H9 (cell line): ENCODE data around the gene HOXA4. TPM values are rescaled to one million over a fixed set of nuclear protein-coding genes. Genes with fewer than 3 reads are reported as not detected.
A peak's percentile ranks its signal among the peaks of the same experiment; 100 is the strongest.

Experiments
- DNase-seq: peaks from one replicate; pipeline ENCODE4 v3.0.0-alpha.2; 2017
- H2AFZ ChIP-seq: one replicate; pipeline ENCODE4 v1.6.1; 2013; ENCODE audit warnings: mild to moderate bottlenecking, low read length, control low read depth, moderate library complexity
- H2AK5ac ChIP-seq: 2 replicates; pipeline ENCODE4 v1.6.1; 2013; ENCODE audit warnings: low read length, control low read depth, mixed read lengths; ENCODE audit not compliant: insufficient read length
- H2BK120ac ChIP-seq: one replicate; pipeline ENCODE4 v1.6.1; 2013; ENCODE audit warnings: low read depth, mild to moderate bottlenecking, low read length, control low read depth, inconsistent platforms; ENCODE audit not compliant: poor library complexity, severe bottlenecking
- H2BK12ac ChIP-seq: 2 replicates; pipeline ENCODE4 v1.6.1; 2013; ENCODE audit warnings: low read length, control low read depth, mixed read lengths, low read depth; ENCODE audit not compliant: insufficient read length
- H2BK15ac ChIP-seq: 2 replicates; pipeline ENCODE4 v1.6.1; 2013; ENCODE audit warnings: low read depth, low read length, control low read depth
- H2BK20ac ChIP-seq: one replicate; pipeline ENCODE4 v1.6.1; 2013; ENCODE audit warnings: low read depth, mild to moderate bottlenecking, low read length, control low read depth, inconsistent platforms; ENCODE audit not compliant: poor library complexity, severe bottlenecking
- H2BK5ac ChIP-seq: 2 replicates; pipeline ENCODE4 v1.6.1; 2013; ENCODE audit warnings: low read length, control low read depth, mixed read lengths; ENCODE audit not compliant: insufficient read length
- H3K14ac ChIP-seq: 2 replicates; pipeline ENCODE4 v1.6.1; 2013; ENCODE audit warnings: low read length, control low read depth; ENCODE audit not compliant: insufficient read depth
- H3K18ac ChIP-seq: 2 replicates; pipeline ENCODE4 v1.6.1; 2013; ENCODE audit warnings: low read depth, mild to moderate bottlenecking, mixed read lengths, low read length, control low read depth; ENCODE audit not compliant: insufficient read length
- H3K23ac ChIP-seq: 2 replicates; pipeline ENCODE4 v1.6.1; 2013; ENCODE audit warnings: low read length, control low read depth, mixed read lengths, low read depth; ENCODE audit not compliant: insufficient read length
- H3K23me2 ChIP-seq: 2 replicates; pipeline ENCODE4 v1.6.1; 2013; ENCODE audit warnings: low read depth, mild to moderate bottlenecking, mixed read lengths, low read length, control low read depth; ENCODE audit not compliant: insufficient read length, poor library complexity, severe bottlenecking
- H3K27ac ChIP-seq: 2 replicates; pipeline ENCODE4 v1.5.1; 2013; ENCODE audit warnings: low read length, control low read depth, mixed read lengths, low read depth; ENCODE audit not compliant: insufficient read length
- H3K27me3 ChIP-seq: 2 replicates; pipeline ENCODE4 v1.6.1; 2013; ENCODE audit warnings: low read length, control low read depth, inconsistent platforms; ENCODE audit not compliant: insufficient read depth
- H3K4ac ChIP-seq: 2 replicates; pipeline ENCODE4 v1.6.1; 2013; ENCODE audit warnings: low read depth, mild to moderate bottlenecking, control low read depth, inconsistent platforms, low read length, moderate library complexity
- H3K4me1 ChIP-seq: 2 replicates; pipeline ENCODE4 v1.6.1; 2013; ENCODE audit warnings: low read length, control low read depth, inconsistent platforms; ENCODE audit not compliant: insufficient read depth
- H3K4me2 ChIP-seq: 2 replicates; pipeline ENCODE4 v1.6.1; 2013; ENCODE audit warnings: low read length, control low read depth, mixed read lengths; ENCODE audit not compliant: insufficient read length, insufficient read depth
- H3K56ac ChIP-seq: 2 replicates; pipeline ENCODE4 v1.6.1; 2013; ENCODE audit warnings: low read depth, mild to moderate bottlenecking, mixed read lengths, low read length, control low read depth; ENCODE audit not compliant: insufficient read length
- H3K79me1 ChIP-seq: 2 replicates; pipeline ENCODE4 v1.6.1; 2013; ENCODE audit warnings: low read depth, mild to moderate bottlenecking, moderate library complexity, low read length, control low read depth, inconsistent platforms; ENCODE audit not compliant: insufficient read depth, poor library complexity, severe bottlenecking
- H3K79me2 ChIP-seq: 2 replicates; pipeline ENCODE4 v1.6.1; 2013; ENCODE audit warnings: low read length, control low read depth, inconsistent platforms; ENCODE audit not compliant: insufficient read depth
- H3K9ac ChIP-seq: 2 replicates; pipeline ENCODE4 v1.6.1; 2013; ENCODE audit warnings: low read length, control low read depth, mixed read lengths; ENCODE audit not compliant: insufficient read length; ENCODE audit errors: extremely low read depth
- H3K9me3 ChIP-seq: one replicate; pipeline ENCODE4 v1.6.1; 2013; ENCODE audit warnings: low read depth, low read length, inconsistent platforms; ENCODE audit not compliant: control insufficient read depth
- H3T11ph ChIP-seq: one replicate; pipeline ENCODE4 v1.6.1; 2013; ENCODE audit warnings: mild to moderate bottlenecking, low read length, control low read depth, inconsistent platforms
- H4K20me1 ChIP-seq: one replicate; pipeline ENCODE4 v1.6.1; 2013; ENCODE audit not compliant: control insufficient read depth, insufficient read length, insufficient read depth
- H4K5ac ChIP-seq: 2 replicates; pipeline ENCODE4 v1.6.1; 2013; ENCODE audit warnings: low read depth, mild to moderate bottlenecking, mixed read lengths, low read length, control low read depth; ENCODE audit not compliant: insufficient read length
- H4K8ac ChIP-seq: replicated peaks from 2 replicates; pipeline ENCODE4 v1.6.1; 2013; ENCODE audit warnings: low read length, control low read depth, mixed read lengths, low read depth; ENCODE audit not compliant: insufficient read length
- H4K91ac ChIP-seq: 2 replicates; pipeline ENCODE4 v1.6.1; 2013; ENCODE audit warnings: low read depth, mild to moderate bottlenecking, moderate library complexity, mixed read lengths, low read length, control low read depth; ENCODE audit not compliant: insufficient read length
- H3K27ac Mint-ChIP-seq, 3 experiments: 2 replicates in 2 of 3; 3 replicates in 1 of 3; pipeline ENCODE4 v1.8.0; 2020 to 2021; ENCODE audit warnings: mixed read lengths in 3 of 3, mild to moderate bottlenecking in 1 of 3, moderate library complexity in 1 of 3
- H3K27me3 Mint-ChIP-seq: 2 replicates; pipeline ENCODE4 v1.8.0; 2021; ENCODE audit warnings: low read depth, mild to moderate bottlenecking, moderate library complexity, mixed read lengths
- H3K36me3 Mint-ChIP-seq, 3 experiments: 2 replicates in 2 of 3; 3 replicates in 1 of 3; pipeline ENCODE4 v1.8.0; 2020 to 2021; ENCODE audit warnings: low read depth in 3 of 3, mixed read lengths in 3 of 3; ENCODE audit not compliant: insufficient read depth in 1 of 3
- H3K4me1 Mint-ChIP-seq, 2 experiments: 2 replicates each; pipeline ENCODE4 v1.8.0; 2020; ENCODE audit warnings: mixed read lengths in 2 of 2
- H3K4me3 Mint-ChIP-seq, 2 experiments: 2 replicates in 1 of 2; 3 replicates in 1 of 2; pipeline ENCODE4 v1.8.0; 2020 to 2021; ENCODE audit warnings: mild to moderate bottlenecking in 2 of 2, mixed read lengths in 2 of 2, moderate library complexity in 1 of 2
- H3K9me3 Mint-ChIP-seq, 2 experiments: 2 replicates in 1 of 2; 3 replicates in 1 of 2; pipeline ENCODE4 v1.8.0; 2020; ENCODE audit warnings: mild to moderate bottlenecking in 2 of 2, mixed read lengths in 2 of 2, moderate library complexity in 1 of 2
- WGBS: extraction: QIAGEN DNeasy Blood & Tissue Kit; methylation state at CpG from one replicate; pipeline ENCODE4 v1.1.7; 2013; ENCODE audit warnings: missing lambda C conversion rate, low lambda C conversion rate, mixed read lengths; ENCODE audit not compliant: insufficient read length; ENCODE audit errors: extremely low coverage; 5-methylcytosine and 5-hydroxymethylcytosine counted together
- total RNA-seq: library from RNA; stranded (reverse); gene quantifications from 2 replicates; pipeline ENCODE4 v1.2.1, GENCODE V29; 2021
- TF ChIP-seq, protein P1 (sequence below): fragments of 200-600 bp; sonication (generic); conservative IDR thresholded peaks from 3 replicates; pipeline ENCODE4 v1.8.0; 2021; ENCODE audit warnings: antibody characterized with exemption, mild to moderate bottlenecking

HOXA4 gene
- total RNA-seq, 1 experiment from 2014 or later, result not detected

DNA sequence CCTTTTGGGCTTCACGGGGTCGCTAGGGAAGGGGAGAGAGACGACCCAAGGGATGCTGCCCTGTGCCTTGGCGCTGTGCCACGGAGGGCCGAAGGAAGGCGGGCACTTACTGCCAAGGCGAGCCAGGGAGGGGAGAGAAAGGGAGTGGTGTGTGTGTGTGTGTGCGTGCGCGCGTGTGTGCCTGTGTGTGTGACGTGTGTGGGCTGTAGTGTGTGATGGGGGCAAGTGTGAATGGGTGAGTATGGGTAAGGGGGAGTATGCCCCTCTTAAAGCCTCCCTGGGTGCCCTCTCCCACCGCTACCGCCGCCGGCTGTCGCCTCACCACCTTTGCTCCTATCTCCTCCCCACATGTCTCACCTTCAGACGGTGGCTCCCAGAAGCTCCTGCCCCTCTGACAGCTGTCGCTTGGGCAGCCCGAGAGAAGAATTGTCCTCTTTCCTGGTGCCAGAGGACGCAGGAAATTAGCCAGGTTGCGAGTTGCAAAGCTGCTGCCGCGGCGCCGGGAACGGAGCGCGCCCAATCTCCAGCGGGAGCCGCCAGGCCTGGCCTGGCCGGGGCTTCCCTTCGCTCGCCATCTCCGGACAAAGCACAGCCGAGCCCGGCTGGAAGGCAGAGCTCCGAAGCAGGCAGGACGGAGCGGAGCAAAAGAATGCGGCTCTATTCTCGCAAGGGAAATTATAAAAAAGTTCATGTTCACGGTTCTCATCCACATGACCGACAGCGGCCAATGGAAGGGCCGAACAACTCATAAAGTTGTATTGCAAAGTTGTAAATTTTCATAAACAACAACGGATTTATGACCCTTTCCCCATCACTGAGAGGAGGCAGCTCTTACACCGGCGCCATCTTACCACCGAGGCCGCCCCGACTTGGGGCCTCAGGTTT lies 21.6 kb upstream of the HOXA4 start, which contains the start of gene HOXA3:
Gene HOXA3 (minus strand): TSS at position 653 of the 885 bp plus-strand sequence. CDS start 41,943 bp downstream, outside the sequence.
- no peak within 1 kb of the TSS for H4K91ac ChIP-seq
- peaks cover 17 to 23% of the 10 kb centered on the region in 2 experiments for H3K9me3 Mint-ChIP-seq
- peaks cover 0 to 6% (median 0%) of the 10 kb centered on the region in 3 experiments; a peak in 3 of 7 replicates for H3K36me3 Mint-ChIP-seq
- no peak within 1 kb of the TSS for H3K4me2 ChIP-seq
- H4K8ac ChIP-seq, result no peak within 1 kb of the TSS
- H3K9ac ChIP-seq, result no peak within 1 kb of the TSS
- H2AK5ac ChIP-seq, result no peak within 1 kb of the TSS
- H3K4ac ChIP-seq, result no peak within 1 kb of the TSS
- peak within 1 kb of the TSS in 1 of 2 experiments; percentile 66; a peak in 3 of 5 replicates for H3K4me3 Mint-ChIP-seq
- H3K23me2 ChIP-seq, result peaks cover 4% of the 10 kb centered on the region
- WGBS, result no CpG with 5 or more reads among the region's 53 CpGs
- no peaks in the 10 kb centered on the region for H3K79me2 ChIP-seq
- DNase-seq, result no peak
- no peak within 1 kb of the TSS for H2BK120ac ChIP-seq
- H2BK20ac ChIP-seq, result no peak within 1 kb of the TSS
- peaks cover 97% of the 10 kb centered on the region for H3K27me3 ChIP-seq
- peaks cover 13 to 30% of the 10 kb centered on the region in 2 experiments for H3K4me1 Mint-ChIP-seq
- no peak within 1 kb of the TSS for H3K23ac ChIP-seq
- no peak within 1 kb of the TSS for H2BK12ac ChIP-seq
- no peak within 1 kb of the TSS for H3T11ph ChIP-seq
- no peak within 1 kb of the TSS for H2BK15ac ChIP-seq
- no peak within 1 kb of the TSS for H3K18ac ChIP-seq
- no peak within 1 kb of the TSS for H3K14ac ChIP-seq
- no peak within 1 kb of the TSS for H2AFZ ChIP-seq
- no peak within 1 kb of the TSS for H2BK5ac ChIP-seq
- H3K27ac Mint-ChIP-seq, result no peak within 1 kb of the TSS
- no peaks in the 10 kb centered on the region for H3K9me3 ChIP-seq
- H3K27ac ChIP-seq, result no peak within 1 kb of the TSS
- H3K56ac ChIP-seq, result no peak within 1 kb of the TSS
- H3K27me3 Mint-ChIP-seq, result peaks cover 100% of the 10 kb centered on the region
- H3K4me1 ChIP-seq, result no peaks in the 10 kb centered on the region
- no peaks in the 10 kb centered on the region for H3K79me1 ChIP-seq
- H4K20me1 ChIP-seq, result no peaks in the 10 kb centered on the region
- TF ChIP-seq, protein P1, sequence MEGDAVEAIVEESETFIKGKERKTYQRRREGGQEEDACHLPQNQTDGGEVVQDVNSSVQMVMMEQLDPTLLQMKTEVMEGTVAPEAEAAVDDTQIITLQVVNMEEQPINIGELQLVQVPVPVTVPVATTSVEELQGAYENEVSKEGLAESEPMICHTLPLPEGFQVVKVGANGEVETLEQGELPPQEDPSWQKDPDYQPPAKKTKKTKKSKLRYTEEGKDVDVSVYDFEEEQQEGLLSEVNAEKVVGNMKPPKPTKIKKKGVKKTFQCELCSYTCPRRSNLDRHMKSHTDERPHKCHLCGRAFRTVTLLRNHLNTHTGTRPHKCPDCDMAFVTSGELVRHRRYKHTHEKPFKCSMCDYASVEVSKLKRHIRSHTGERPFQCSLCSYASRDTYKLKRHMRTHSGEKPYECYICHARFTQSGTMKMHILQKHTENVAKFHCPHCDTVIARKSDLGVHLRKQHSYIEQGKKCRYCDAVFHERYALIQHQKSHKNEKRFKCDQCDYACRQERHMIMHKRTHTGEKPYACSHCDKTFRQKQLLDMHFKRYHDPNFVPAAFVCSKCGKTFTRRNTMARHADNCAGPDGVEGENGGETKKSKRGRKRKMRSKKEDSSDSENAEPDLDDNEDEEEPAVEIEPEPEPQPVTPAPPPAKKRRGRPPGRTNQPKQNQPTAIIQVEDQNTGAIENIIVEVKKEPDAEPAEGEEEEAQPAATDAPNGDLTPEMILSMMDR, result no peak
- no peak within 1 kb of the TSS for H4K5ac ChIP-seq
